Measurements from ENCODE around the gene CPT1B.

CPT1B gene

GRCh38 chr22:50562523-50563412 is 15.5 kb downstream of the CPT1B start, which contains the start of gene SYCE3:
TSS of gene SYCE3 (minus strand) at chr22:50562919. CDS start at chr22:50556405, 6,514 bp downstream.
- Histone ChIP-seq H3K36me3 (ENCODE audit: control insufficient read depth, insufficient read depth, low read length) (no peaks in the 10 kb centered on the region; the same call in none of the 2 replicates), H3K27me3 (replicated peaks; ENCODE audit: control insufficient read depth, insufficient read depth, low read length) (no peaks in the 10 kb centered on the region), H3K4me3 (replicated peaks; ENCODE audit: low read depth, low read length) (peak within 1 kb of the TSS; percentile 78)
- peak; percentile 93 for DNase-seq (ENCODE audit: extremely low read depth, insufficient read length)
- TF ChIP-seq CTCF (IDR thresholded peaks at IDR 0.05; ENCODE audit: insufficient read depth, low read length, poor library complexity, severe bottlenecking): peak; percentile 75

- Histone ChIP-seq H3K27me3 (replicated peaks; ENCODE audit: control insufficient read depth, insufficient read depth, low read length) (no peaks in the 10 kb centered on the region), H3K4me3 (replicated peaks; ENCODE audit: low read depth, low read length) (no peak overlapping the region), H3K36me3 (ENCODE audit: control insufficient read depth, insufficient read depth, low read length) (no peaks in the 10 kb centered on the region; the same call in 1 of the 2 replicates)
- DNase-seq (ENCODE audit: extremely low read depth, insufficient read length): no peak
- no peak for TF ChIP-seq CTCF (IDR thresholded peaks at IDR 0.05; ENCODE audit: insufficient read depth, low read length, poor library complexity, severe bottlenecking)
Measured at GRCh38 chr22:50561401-50562358, 16.5 kb downstream of the CPT1B start.

- TF ChIP-seq CTCF (IDR thresholded peaks at IDR 0.05; ENCODE audit: insufficient read depth, low read length, poor library complexity, severe bottlenecking): no peak
- Histone ChIP-seq H3K4me3 (replicated peaks; ENCODE audit: low read depth, low read length) (no peak overlapping the region), H3K27me3 (replicated peaks; ENCODE audit: control insufficient read depth, insufficient read depth, low read length) (no peaks in the 10 kb centered on the region), H3K36me3 (ENCODE audit: control insufficient read depth, insufficient read depth, low read length) (no peaks in the 10 kb centered on the region)
- no peak for DNase-seq (ENCODE audit: extremely low read depth, insufficient read length)
Measured at GRCh38 chr22:50560034-50560433, 18.2 kb downstream of the CPT1B start.

GRCh38 chr22:50556703-50557102 is 21.5 kb downstream of the CPT1B start:
- no peak for DNase-seq (ENCODE audit: extremely low read depth, insufficient read length)
- H3K4me3 ChIP-seq (replicated peaks; ENCODE audit: low read depth, low read length): no peak overlapping the region
- no peaks in the 10 kb centered on the region for H3K27me3 ChIP-seq (replicated peaks; ENCODE audit: control insufficient read depth, insufficient read depth, low read length)
- no peaks in the 10 kb centered on the region for H3K36me3 ChIP-seq (ENCODE audit: control insufficient read depth, insufficient read depth, low read length)
- TF ChIP-seq CTCF (IDR thresholded peaks at IDR 0.05; ENCODE audit: insufficient read depth, low read length, poor library complexity, severe bottlenecking): no peak

- no peak overlapping the region for H3K4me3 ChIP-seq (replicated peaks; ENCODE audit: low read depth, low read length)
- DNase-seq (ENCODE audit: extremely low read depth, insufficient read length): no peak
- no peaks in the 10 kb centered on the region for H3K36me3 ChIP-seq (ENCODE audit: control insufficient read depth, insufficient read depth, low read length)
- no peaks in the 10 kb centered on the region for H3K27me3 ChIP-seq (replicated peaks; ENCODE audit: control insufficient read depth, insufficient read depth, low read length)
- TF ChIP-seq CTCF (IDR thresholded peaks at IDR 0.05; ENCODE audit: insufficient read depth, low read length, poor library complexity, severe bottlenecking): no peak
Measured at GRCh38 chr22:50553310-50553709, 24.9 kb downstream of the CPT1B start.
